ENCODE measurements around the gene ATP5F1D.

- TF ChIP-seq POLR2A (IDR thresholded peaks at IDR 0.05) (no peak), CTCF (IDR thresholded peaks at IDR 0.05) (no peak)
These were observed 21.6 kb downstream of the ATP5F1D start for GRCh38 chr19:1263188-1263587.
